Lung (tissue), 12 donors: Measurements from ENCODE around the gene ZCCHC24. TPM values are rescaled to one million over a fixed set of nuclear protein-coding genes. Genes with fewer than 3 reads are reported as not detected.

ENCODE experiments used
- ATAC-seq: fragments of 200-7000 bp; cut with Tn5 transposase; one replicate; pipeline ENCODE4 v1.9.1; 2020; ENCODE audit warnings: moderate number of reproducible peaks; ENCODE audit not compliant: insufficient read depth, low FRiP score
- DNase-seq, 3 donors: peaks; one replicate each; pipeline ENCODE4 v3.0.0-alpha.2; 2013 to 2017
- H3K27ac ChIP-seq, 2 donors: one replicate each; pipeline ENCODE4 v1.5.1; 2013; ENCODE audit warnings: mild to moderate bottlenecking in 2 of 2, moderate library complexity in 2 of 2, control low read depth in 1 of 2, inconsistent platforms in 1 of 2, low read depth in 1 of 2, low read length in 1 of 2
- H3K27me3 ChIP-seq, 3 donors: one replicate each; pipeline ENCODE4 v1.5.1; 2013; ENCODE audit warnings: low read length in 2 of 3; ENCODE audit not compliant: control insufficient read depth in 3 of 3, insufficient read depth in 3 of 3
- H3K36me3 ChIP-seq, 4 donors: one replicate each; pipeline ENCODE4 v1.5.1; 2013; ENCODE audit warnings: low read length in 4 of 4, mild to moderate bottlenecking in 1 of 4, moderate library complexity in 1 of 4; ENCODE audit not compliant: control insufficient read depth in 4 of 4, insufficient read depth in 4 of 4
- H3K4me1 ChIP-seq, 5 donors: one replicate each; pipeline ENCODE4 v1.5.1; 2013; ENCODE audit warnings: low read length in 5 of 5, mild to moderate bottlenecking in 2 of 5, moderate library complexity in 1 of 5; ENCODE audit not compliant: control insufficient read depth in 5 of 5, insufficient read depth in 5 of 5
- H3K4me3 ChIP-seq: one replicate; pipeline ENCODE4 v1.5.1; 2013; ENCODE audit warnings: mild to moderate bottlenecking, control low read depth, moderate library complexity
- H3K9ac ChIP-seq, 2 donors: one replicate each; pipeline ENCODE4 v1.5.1; 2013; ENCODE audit warnings: low read length in 2 of 2, control low read depth in 1 of 2; ENCODE audit not compliant: insufficient read depth in 1 of 2
- H3K9me3 ChIP-seq, 4 donors: one replicate each; pipeline ENCODE4 v1.5.1; 2013; ENCODE audit warnings: low read length in 3 of 4, mild to moderate bottlenecking in 1 of 4, moderate library complexity in 1 of 4; ENCODE audit not compliant: control insufficient read depth in 4 of 4, insufficient read depth in 3 of 4
- WGBS, 2 donors: extraction: QIAGEN DNeasy Blood & Tissue Kit; methylation state at CpG; one replicate each; pipeline ENCODE4 v1.1.7; 2013; 5-methylcytosine and 5-hydroxymethylcytosine counted together
- polyA plus RNA-seq, 2 donors: library from polyadenylated mRNA; stranded (reverse); fragments of 200-250 nt; gene quantifications; one replicate each; pipeline ENCODE4 v1.2.1, GENCODE V29; 2013
- total RNA-seq, 2 donors: library from RNA; depleted of rRNA in 1 of 2; stranded (reverse); fragments of >200 nt in 1 of 2; gene quantifications; one replicate each; pipeline ENCODE4 v1.2.1, GENCODE V29; 2014 to 2021
- TF ChIP-seq, protein P1 (sequence below): IDR thresholded peaks from 2 replicates; pipeline ENCODE4 v1.5.1; 2012; ENCODE audit warnings: mild to moderate bottlenecking; ENCODE audit errors: control extremely low read depth, extremely low read depth
- donor health status: control.
- donor health status: control.
- donor health status: Bipolar disorder and iron deficiency.
- donor health status: healthy.
- donor health status: DM: yes; HTN: yes; CAD: no.

Gene ZCCHC24
- total and polyA plus RNA-seq, 4 donors, result 10.4 to 33.5 (median 13.5) TPM

- Histone ChIP-seq H3K27ac (no peak overlapping the region), H3K4me3 (no peak overlapping the region), H3K27me3 (no peaks in the 10 kb centered on the region), H3K36me3 (no peaks in the 10 kb centered on the region), H3K9me3 (no peaks in the 10 kb centered on the region), H3K9ac (no peak overlapping the region), H3K4me1 (no peaks in the 10 kb centered on the region)
- DNase-seq, result no peak
- TF ChIP-seq, protein P1, sequence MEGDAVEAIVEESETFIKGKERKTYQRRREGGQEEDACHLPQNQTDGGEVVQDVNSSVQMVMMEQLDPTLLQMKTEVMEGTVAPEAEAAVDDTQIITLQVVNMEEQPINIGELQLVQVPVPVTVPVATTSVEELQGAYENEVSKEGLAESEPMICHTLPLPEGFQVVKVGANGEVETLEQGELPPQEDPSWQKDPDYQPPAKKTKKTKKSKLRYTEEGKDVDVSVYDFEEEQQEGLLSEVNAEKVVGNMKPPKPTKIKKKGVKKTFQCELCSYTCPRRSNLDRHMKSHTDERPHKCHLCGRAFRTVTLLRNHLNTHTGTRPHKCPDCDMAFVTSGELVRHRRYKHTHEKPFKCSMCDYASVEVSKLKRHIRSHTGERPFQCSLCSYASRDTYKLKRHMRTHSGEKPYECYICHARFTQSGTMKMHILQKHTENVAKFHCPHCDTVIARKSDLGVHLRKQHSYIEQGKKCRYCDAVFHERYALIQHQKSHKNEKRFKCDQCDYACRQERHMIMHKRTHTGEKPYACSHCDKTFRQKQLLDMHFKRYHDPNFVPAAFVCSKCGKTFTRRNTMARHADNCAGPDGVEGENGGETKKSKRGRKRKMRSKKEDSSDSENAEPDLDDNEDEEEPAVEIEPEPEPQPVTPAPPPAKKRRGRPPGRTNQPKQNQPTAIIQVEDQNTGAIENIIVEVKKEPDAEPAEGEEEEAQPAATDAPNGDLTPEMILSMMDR, result no peak
- WGBS, 2 donors, result 60 to 79% methylated on average over 3 of the region's 3 CpGs
- no peak for ATAC-seq
Observed at GRCh38 chr10:79475877-79476276, 30.5 kb upstream of the ZCCHC24 start.

GRCh38 chr10:79475119-79475653 is 29.8 kb upstream of the ZCCHC24 start:
- 83 to 89% methylated on average over 7 of the region's 7 CpGs for WGBS, 2 donors
- Histone ChIP-seq H3K4me1 (no peaks in the 10 kb centered on the region), H3K4me3 (no peak overlapping the region), H3K27ac (no peak overlapping the region), H3K9me3 (no peaks in the 10 kb centered on the region), H3K36me3 (no peaks in the 10 kb centered on the region), H3K27me3 (no peaks in the 10 kb centered on the region), H3K9ac (no peak overlapping the region)
- TF ChIP-seq, protein P1, result no peak
- DNase-seq (no peak), ATAC-seq (no peak)

DNA sequence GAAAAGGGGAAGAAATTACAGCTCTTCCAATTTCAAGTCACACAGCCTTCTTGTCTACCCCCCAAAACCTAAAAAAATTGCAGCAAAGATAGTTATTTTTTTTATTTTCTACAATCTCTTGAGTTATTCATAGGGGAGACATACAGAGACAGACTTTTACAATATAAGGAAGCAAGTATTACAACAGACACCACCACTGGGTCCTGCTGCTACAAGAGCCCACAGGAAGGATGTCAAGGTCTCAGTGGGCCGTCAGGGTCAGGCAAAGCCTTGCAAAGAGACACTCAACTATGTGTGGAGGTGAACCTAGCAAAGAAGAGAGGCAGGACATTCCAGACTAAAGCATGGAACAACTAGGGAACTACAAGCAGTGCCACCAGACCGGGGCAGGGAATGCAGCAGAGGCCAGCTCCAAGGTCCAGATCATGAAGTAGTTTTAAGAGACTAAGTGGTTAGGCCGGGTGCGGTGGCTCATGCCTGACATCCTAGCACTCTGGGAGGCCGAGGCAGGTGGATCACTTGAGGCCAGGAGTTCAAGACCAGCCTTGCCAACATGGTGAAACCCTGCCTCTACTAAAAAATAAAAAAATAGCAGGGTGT is 28.2 kb upstream of the ZCCHC24 start:
- TF ChIP-seq, protein P1, result no peak
- no peak for DNase-seq
- H3K27ac ChIP-seq, result no peak overlapping the region
- ATAC-seq, result no peak
- no peaks in the 10 kb centered on the region for H3K9me3 ChIP-seq
- H3K9ac ChIP-seq, result no peak overlapping the region
- H3K4me1 ChIP-seq, result no peaks in the 10 kb centered on the region
- no peaks in the 10 kb centered on the region for H3K36me3 ChIP-seq
- no peak overlapping the region for H3K4me3 ChIP-seq
- no peaks in the 10 kb centered on the region for H3K27me3 ChIP-seq
- 71 to 82% methylated on average over 5 of the region's 5 CpGs for WGBS, 2 donors

- no peak overlapping the region for H3K4me3 ChIP-seq
- no peak for DNase-seq
- H3K4me1 ChIP-seq, result no peaks in the 10 kb centered on the region
- no peak overlapping the region for H3K27ac ChIP-seq
- no peak for ATAC-seq
- H3K9me3 ChIP-seq, result no peaks in the 10 kb centered on the region
- no peaks in the 10 kb centered on the region for H3K27me3 ChIP-seq
- no peak overlapping the region for H3K9ac ChIP-seq
- TF ChIP-seq, protein P1, result no peak
- H3K36me3 ChIP-seq, result no peaks in the 10 kb centered on the region
- 53 to 58% methylated on average over 5 of the region's 5 CpGs for WGBS, 2 donors
Observed at GRCh38 chr10:79472951-79473350, 27.5 kb upstream of the ZCCHC24 start.
